HepG2 (cell line): ENCODE data around the gene KLHDC7A. TPM values are rescaled to one million over a fixed set of nuclear protein-coding genes. Genes with fewer than 3 reads are reported as not detected.

ENCODE experiments used
- ATAC-seq: fragments of 200-7000 bp; cut with Tn5 transposase; 3 replicates; pipeline ENCODE4 v1.9.1; 2020; ENCODE audit warnings: mild to moderate bottlenecking, moderate library complexity
- BruUV-seq: library from RNA; stranded (reverse); fragments of 400-500 nt; replicated peaks from 2 replicates; lab custom pipeline; 2021; lab: Mats Ljungman, UMichigan
- CTCF ChIA-PET: fragments of 300-600 bp; formaldehyde crosslinking; extraction: SDS; loops from one replicate; lab custom pipeline; 2021; ENCODE audit warnings: low total read pairs, inconsistent platforms, low intra/inter-chr PET ratio; lab: Yijun Ruan, JAX
- POLR2A ChIA-PET: fragments of 350-600 bp; sonication (Branson Sonifier 250); formaldehyde crosslinking; loops from one replicate; lab custom pipeline; 2020; ENCODE audit warnings: antibody characterized with exemption, inconsistent platforms; lab: Yijun Ruan, JAX
- DNase-seq: peaks from one replicate; pipeline ENCODE4 v3.0.0-alpha.2; 2015; ENCODE audit warnings: low spot score
- FAIRE-seq: peaks from 3 replicates; lab custom pipeline; 2011; peaks lifted over from hg19 to GRCh38; lab: Jason Lieb, UNC
- H2AFZ ChIP-seq: one replicate; pipeline ENCODE4 v1.6.1; 2011; ENCODE audit warnings: low read length, inconsistent platforms
- H3K27ac ChIP-seq: fragments of 300-600 bp; 3 replicates; pipeline ENCODE4 v1.8.0; 2011; ENCODE audit warnings: mixed run types, mild to moderate bottlenecking, mixed read lengths, low read length, inconsistent platforms; ENCODE audit not compliant: insufficient read depth; ENCODE audit errors: extremely low read length
- H3K27me3 ChIP-seq, 2 experiments: fragments of 200-600 bp in 1 of 2; 2 replicates in 1 of 2; 3 replicates in 1 of 2; pipeline versions ENCODE4 v1.6.0 to v1.8.0; 2011; ENCODE audit warnings: low read length in 2 of 2, mild to moderate bottlenecking in 2 of 2, moderate library complexity in 2 of 2, inconsistent platforms in 1 of 2; ENCODE audit not compliant: insufficient read depth in 2 of 2, control insufficient read depth in 1 of 2
- H3K36me3 ChIP-seq, 2 experiments: fragments of 200-600 bp in 1 of 2; replicated peaks in 1 of 2; 2 replicates in 1 of 2; 3 replicates in 1 of 2; pipeline versions ENCODE4 v1.5.1 to v1.8.0; 2011; ENCODE audit warnings: low read length in 2 of 2, inconsistent platforms in 1 of 2; ENCODE audit not compliant: insufficient read depth in 2 of 2, control insufficient read depth in 1 of 2
- H3K4me1 ChIP-seq: 2 replicates; pipeline ENCODE4 v1.5.1; 2012; ENCODE audit warnings: low read length, inconsistent platforms; ENCODE audit not compliant: insufficient read depth
- H3K4me2 ChIP-seq: 2 replicates; pipeline ENCODE4 v1.6.0; 2011; ENCODE audit warnings: low read depth, low read length, inconsistent platforms
- H3K4me3 ChIP-seq, 3 experiments: fragments of 200-600 bp in 1 of 3; sonication (generic), shearing (Covaris generic) in 1 of 3; replicated peaks in 1 of 3; 2 replicates each; pipeline ENCODE4 v1.5.1; 2011 to 2016; ENCODE audit warnings: low read length in 3 of 3, inconsistent platforms in 2 of 3, low read depth in 2 of 3, mild to moderate bottlenecking in 2 of 3, control low read depth in 1 of 3, mixed read lengths in 1 of 3; ENCODE audit not compliant: insufficient read depth in 1 of 3
- H3K79me2 ChIP-seq: one replicate; pipeline ENCODE4 v1.6.1; 2011; ENCODE audit warnings: low read length, inconsistent platforms; ENCODE audit not compliant: insufficient read depth
- H3K9ac ChIP-seq: 2 replicates; pipeline ENCODE4 v1.6.0; 2011; ENCODE audit warnings: mild to moderate bottlenecking, low read depth, low read length, inconsistent platforms; ENCODE audit not compliant: insufficient read depth
- H3K9me3 ChIP-seq: 2 replicates; pipeline ENCODE4 v1.5.1; 2012; ENCODE audit warnings: mild to moderate bottlenecking, low read length
- H4K20me1 ChIP-seq: 2 replicates; pipeline ENCODE4 v1.6.0; 2011; ENCODE audit warnings: inconsistent platforms, mild to moderate bottlenecking, low read length, moderate library complexity; ENCODE audit not compliant: insufficient read depth
- ARID3A ChIP-seq: IDR thresholded peaks from 2 replicates; pipeline ENCODE4 v1.6.1; 2012; ENCODE audit warnings: low read depth, low read length, improper control_type of control experiment
- ASH2L ChIP-seq: fragments of 300-600, 200-600 bp; sonication (generic); IDR thresholded peaks from 2 replicates; pipeline ENCODE4 v1.7.0; 2017; ENCODE audit warnings: low read depth, mild to moderate bottlenecking, moderate library complexity, mixed read lengths, low read length; ENCODE audit not compliant: insufficient read length
- FOXK1 ChIP-seq: sonication (generic); formaldehyde crosslinking; IDR thresholded peaks from 2 replicates; pipeline ENCODE4 v1.4.0; 2020; ENCODE audit warnings: low read depth, missing genetic modification reagents, borderline replicate concordance
- PBX3 ChIP-seq: sonication (generic); formaldehyde crosslinking; IDR thresholded peaks from 2 replicates; pipeline ENCODE4 v1.8.1; 2023; ENCODE audit warnings: missing genetic modification reagents, inconsistent platforms, borderline replicate concordance
- TARDBP ChIP-seq: sonication (generic); formaldehyde crosslinking; IDR thresholded peaks from 2 replicates; pipeline ENCODE4 v1.8.0; 2022; ENCODE audit warnings: mild to moderate bottlenecking, missing genetic modification reagents
- TBL1XR1 ChIP-seq: fragments of 150-350 bp; IDR thresholded peaks from 2 replicates; pipeline ENCODE4 v1.6.1; 2014; ENCODE audit warnings: borderline replicate concordance, low read length; ENCODE audit not compliant: partially characterized antibody
- ZBTB3 ChIP-seq: sonication (generic); formaldehyde crosslinking; IDR thresholded peaks from 2 replicates; pipeline ENCODE4 v1.4.0; 2020; ENCODE audit warnings: low read depth, mild to moderate bottlenecking, moderate library complexity, missing genetic modification reagents, borderline replicate concordance
- ZNF274 ChIP-seq: sonication (generic); formaldehyde crosslinking; IDR thresholded peaks from 2 replicates; pipeline ENCODE4 v1.5.1; 2020; ENCODE audit warnings: mild to moderate bottlenecking, missing genetic modification reagents
- ZNF777 ChIP-seq: sonication (generic); formaldehyde crosslinking; IDR thresholded peaks from 2 replicates; pipeline ENCODE4 v1.4.0; 2020; ENCODE audit warnings: missing genetic modification reagents
- ZNF788 ChIP-seq: sonication (generic); formaldehyde crosslinking; IDR thresholded peaks from 2 replicates; pipeline ENCODE4 v1.5.0; 2020; ENCODE audit warnings: mild to moderate bottlenecking, missing genetic modification reagents, borderline replicate concordance
- ZNF879 ChIP-seq: sonication (generic); formaldehyde crosslinking; IDR thresholded peaks from 2 replicates; pipeline ENCODE4 v1.8.1; 2023; ENCODE audit warnings: missing genetic modification reagents
- WGBS: methylation state at CpG from one replicate; pipeline ENCODE4 v1.1.6; 2017; ENCODE audit warnings: low lambda C conversion rate; 5-methylcytosine and 5-hydroxymethylcytosine counted together
- in situ Hi-C: cut with HindIII; loops from 2 replicates; pipeline ENCODE4 v1.10.0; 2017; ENCODE audit warnings: low pct_unique_long_range_greater_than_20kb; ENCODE audit not compliant: extremely low pct_ligation_motif_present
- intact Hi-C: fragments of 100-400 bp; cut with micrococcal nuclease; formaldehyde crosslinking; loops from one replicate; pipeline ENCODE4 v1.10.0; 2022; ENCODE audit not compliant: unreplicated experiment
- polyA plus RNA-seq, 8 experiments: library from polyadenylated mRNA; depleted of rRNA in 3 of 8; stranded (reverse) in 7 of 8; unstranded in 1 of 8; fragments of >200 nt; fragmentation: Illumina TruSeq in 4 of 8; extraction: Trizol in 4 of 8; gene quantifications; 2 replicates each; pipeline versions ENCODE4 v1.2.1 to v1.2.3, GENCODE V29; 2011 to 2016; ENCODE audit warnings: low read depth in 4 of 8, missing spikeins in 1 of 8, mixed read lengths in 1 of 8; ENCODE audit not compliant: insufficient read depth in 1 of 8
- total RNA-seq, 5 experiments: library from RNA; depleted of rRNA; stranded (reverse); fragments of >200 nt; fragmentation: Illumina TruSeq; extraction: Trizol; gene quantifications; 2 replicates each; pipeline ENCODE4 v1.2.3, GENCODE V29; 2016; ENCODE audit warnings: low read depth in 1 of 5

The KLHDC7A gene
- total and polyA plus RNA-seq, 2 of the 13 experiments (the other 11 are each of a cell fraction or from before 2014, with no cell fraction given) = 0.15 to 1.8 TPM

GRCh38 chr1:18480315-18481189, at the start of gene KLHDC7A (continued):
- TF ChIP-seq TBL1XR1 (no peak), PBX3 (CRISPR knock-in tag) (no peak), ARID3A (peak; percentile 77), ZNF274 (peak; percentile 85; the same call in 1 of the 2 replicates), ASH2L (peak; percentile 21)

GRCh38 chr1:18434041-18434440, 46.7 kb upstream of the KLHDC7A start:
- TF ChIP-seq TARDBP (CRISPR knock-in tag) (no peak), ZNF788 (CRISPR knock-in tag) (no peak), ZNF879 (CRISPR knock-in tag) (no peak), ZNF777 (CRISPR knock-in tag) (no peak), ZBTB3 (CRISPR knock-in tag) (no peak), FOXK1 (CRISPR knock-in tag) (no peak)
- TF ChIP-seq, all 625 proteins: peak for 0
- 0% methylated on average over 1 of the region's 3 CpGs for WGBS

More at GRCh38 chr1:18434041-18434440, 46.7 kb upstream of the KLHDC7A start:
- ChIA-PET CTCF (no interaction called here), POLR2A (no interaction called here)
- Histone ChIP-seq H3K9ac (no peak overlapping the region), H3K27ac (no peak overlapping the region), H3K79me2 (no peaks in the 10 kb centered on the region), H3K4me1 (no peaks in the 10 kb centered on the region), H3K36me3 (no peaks in the 10 kb centered on the region), H4K20me1 (no peaks in the 10 kb centered on the region), H3K27me3 (peaks cover 0 to 2% of the 10 kb centered on the region in 2 experiments; a peak in 2 of 5 replicates), H3K4me3 (no peak overlapping the region), H3K9me3 (no peaks in the 10 kb centered on the region), H3K4me2 (no peak overlapping the region), H2AFZ (no peak overlapping the region)
- in situ Hi-C loops (no loop called here), intact Hi-C loops (no loop called here)
- DNase-seq = no peak
- ATAC-seq = no peak
- no peak for FAIRE-seq
- no TSS peak for BruUV-seq
